ENCODE data around the gene CDIP1. TPM values are rescaled to one million over a fixed set of nuclear protein-coding genes. Genes with fewer than 3 reads are reported as not detected.

Gene CDIP1
- total RNA-seq, 1 experiment from 2014 or later: 49.7 TPM

DNA sequence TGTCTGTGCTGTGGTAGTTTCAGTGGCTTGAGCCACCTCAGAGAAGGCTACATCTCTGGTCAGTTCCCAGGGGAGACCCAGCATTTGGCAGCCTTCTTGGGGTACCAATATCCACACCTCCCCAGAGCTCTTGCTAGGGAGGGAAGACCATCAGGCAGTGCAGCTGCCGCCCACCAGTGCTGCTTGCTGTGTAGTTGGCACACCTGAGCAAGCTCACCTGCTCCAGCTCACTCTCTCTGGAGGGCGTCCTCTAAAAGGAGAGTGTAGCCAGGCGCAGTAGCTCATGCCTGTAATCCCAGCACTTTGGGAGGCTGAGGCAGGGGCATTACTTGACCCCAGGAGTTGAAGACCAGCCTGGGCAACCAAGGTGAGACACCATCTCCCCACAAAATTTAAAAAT is 29.8 kb downstream of the CDIP1 start:
- H3K23ac ChIP-seq (ENCODE audit: insufficient read length, low read depth, low read length): no peak overlapping the region
- no peaks in the 10 kb centered on the region for H4K20me1 ChIP-seq (ENCODE audit: control insufficient read depth, insufficient read depth, insufficient read length)
- H2BK12ac ChIP-seq (ENCODE audit: insufficient read length, low read depth, low read length): no peak overlapping the region
- H2BK15ac ChIP-seq (ENCODE audit: low read depth, low read length): no peak overlapping the region
- no peak overlapping the region for H3K4me3 Mint-ChIP-seq
- no peak overlapping the region for H2AFZ ChIP-seq (ENCODE audit: low read length)
- peaks cover 16 to 55% (median 42%) of the 10 kb centered on the region in 3 experiments; a peak in 6 of 7 replicates for H3K36me3 Mint-ChIP-seq (ENCODE audit: insufficient read depth in 1 of 3, low read depth in 3 of 3)
- no peaks in the 10 kb centered on the region for H3K9me3 Mint-ChIP-seq
- H3K18ac ChIP-seq (ENCODE audit: insufficient read length, low read depth, low read length): no peak overlapping the region
- H3K4me2 ChIP-seq (ENCODE audit: insufficient read depth, insufficient read length, low read length): no peak overlapping the region
- H2BK20ac ChIP-seq (ENCODE audit: low read depth, low read length, poor library complexity, severe bottlenecking): no peak overlapping the region
- no peak overlapping the region for H2BK5ac ChIP-seq (ENCODE audit: insufficient read length, low read length)
- no peak overlapping the region for H2BK120ac ChIP-seq (ENCODE audit: low read depth, low read length, poor library complexity, severe bottlenecking)
- no peak overlapping the region for H4K8ac ChIP-seq (replicated peaks; ENCODE audit: insufficient read length, low read depth, low read length)
- H3K56ac ChIP-seq (ENCODE audit: insufficient read length, low read depth, low read length): no peak overlapping the region
- no peaks in the 10 kb centered on the region for H3K9me3 ChIP-seq (ENCODE audit: control insufficient read depth, low read depth, low read length)
- no peak overlapping the region for H3K4ac ChIP-seq (ENCODE audit: low read depth, low read length)
- H4K91ac ChIP-seq (ENCODE audit: insufficient read length, low read depth, low read length): no peak overlapping the region
- H3K14ac ChIP-seq (ENCODE audit: insufficient read depth, low read length): no peak overlapping the region
- H3K79me1 ChIP-seq (ENCODE audit: insufficient read depth, low read depth, low read length, poor library complexity, severe bottlenecking): no peaks in the 10 kb centered on the region
- peaks cover 9 to 13% of the 10 kb centered on the region in 2 experiments; a peak in 2 of 4 replicates for H3K4me1 Mint-ChIP-seq
- no peak overlapping the region for H2AK5ac ChIP-seq (ENCODE audit: insufficient read length, low read length)
- no peaks in the 10 kb centered on the region for H3K79me2 ChIP-seq (ENCODE audit: insufficient read depth, low read length)
- no peak overlapping the region for H3T11ph ChIP-seq (ENCODE audit: low read length)
- no peaks in the 10 kb centered on the region; the same call in 1 of the 2 replicates for H3K27me3 Mint-ChIP-seq (ENCODE audit: low read depth)
- no peak overlapping the region for H3K9ac ChIP-seq (ENCODE audit: extremely low read depth, insufficient read length, low read length)
- H3K27me3 ChIP-seq (ENCODE audit: insufficient read depth, low read length): no peaks in the 10 kb centered on the region
- no peak overlapping the region for H4K5ac ChIP-seq (ENCODE audit: insufficient read length, low read depth, low read length)
- no peak overlapping the region for H3K27ac ChIP-seq (ENCODE audit: insufficient read length, low read depth, low read length)
- no peak for TF ChIP-seq CTCF (conservative IDR thresholded peaks at IDR 0.05)
- H3K23me2 ChIP-seq (ENCODE audit: insufficient read length, low read depth, low read length, poor library complexity, severe bottlenecking): no peaks in the 10 kb centered on the region
- no peak for DNase-seq
- H3K4me1 ChIP-seq (ENCODE audit: insufficient read depth, low read length): no peaks in the 10 kb centered on the region
- no CpG with 5 or more reads among the region's 3 CpGs for WGBS (ENCODE audit: extremely low coverage, insufficient read length, low lambda C conversion rate)
- no peak overlapping the region for H3K27ac Mint-ChIP-seq
